ENCODE data around the gene SLC35G3. TPM values are rescaled to one million over a fixed set of nuclear protein-coding genes. Genes with fewer than 3 reads are reported as not detected.

Gene SLC35G3
- total RNA-seq, 1 experiment from 2014 or later = not detected

DNA sequence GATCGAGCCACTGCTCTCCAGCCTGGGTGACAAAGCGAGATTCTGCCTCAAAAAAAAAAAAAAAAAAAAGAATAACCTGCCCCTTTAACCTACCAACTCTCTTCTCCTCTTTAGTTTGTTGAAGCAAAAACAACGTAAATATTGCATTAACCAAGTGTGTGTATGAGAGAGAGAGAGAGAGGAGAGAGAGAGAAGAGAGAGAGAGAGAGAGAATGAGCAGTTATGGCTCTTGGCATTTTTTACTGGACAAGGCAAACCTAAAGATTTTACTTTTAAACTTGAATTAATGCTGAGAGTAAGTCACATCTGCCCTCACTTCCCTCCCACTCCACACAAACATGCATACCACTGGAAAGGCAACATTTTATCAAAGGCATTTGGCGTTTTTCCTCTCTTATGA, 45.6 kb upstream of the SLC35G3 start:
- POLR2A ChIA-PET (ENCODE audit: unreplicated experiment) = no interaction called here
- intact Hi-C loops (cut with micrococcal nuclease) = loop anchor here (5.0 kb wide), 1 partner anchor 68 kb away; no protein-coding TSS in a partner anchor

GRCh38 chr17:35238821-35239220, 44.6 kb upstream of the SLC35G3 start:
- no peaks in the 10 kb centered on the region for H4K20me1 ChIP-seq (ENCODE audit: low read length)
- no peak overlapping the region for H3K4me3 ChIP-seq (ENCODE audit: low read length)
- CTCF ChIA-PET = no interaction called here
- no peaks in the 10 kb centered on the region for H3K9me3 ChIP-seq (ENCODE audit: low read length)
- POLR2A ChIA-PET (ENCODE audit: unreplicated experiment) = no interaction called here
- TF ChIP-seq CTCF (conservative IDR thresholded peaks at IDR 0.05; ENCODE audit: low read depth, low read length) = no peak
- no peak for TF ChIP-seq EZH2phosphoT487 (IDR thresholded peaks at IDR 0.05; ENCODE audit: borderline replicate concordance, low read length)
- TF ChIP-seq EZH2 (IDR thresholded peaks at IDR 0.05; ENCODE audit: low read length, unreplicated experiment) = no peak
- DNase-seq (peak; percentile 51), ATAC-seq (no peak)
- no peak overlapping the region for H3K27ac ChIP-seq (ENCODE audit: low read length)
- no TSS peak for BruUV-seq (replicated peaks)
- H3K9me2 ChIP-seq (replicated peaks; ENCODE audit: low read length) = no peaks in the 10 kb centered on the region
- H3F3A ChIP-seq (ENCODE audit: low read length, unreplicated experiment) = no peaks in the 10 kb centered on the region
- H3K9ac ChIP-seq (ENCODE audit: low read length) = no peak overlapping the region
- H3K36me3 ChIP-seq (ENCODE audit: low read depth, low read length) = no peaks in the 10 kb centered on the region
- peaks cover 19% of the 10 kb centered on the region for H3K4me1 ChIP-seq (ENCODE audit: insufficient read depth, low read length)
- no peak overlapping the region for H3K4me2 ChIP-seq (ENCODE audit: low read length)
- intact Hi-C loops (cut with micrococcal nuclease) = no loop called here
- H3K79me2 ChIP-seq (ENCODE audit: low read length) = peaks cover 9% of the 10 kb centered on the region
- no peak overlapping the region for H2AFZ ChIP-seq (ENCODE audit: low read length)
- no peaks in the 10 kb centered on the region for H3K27me3 ChIP-seq (ENCODE audit: low read length)

More for the DNA sequence above, 45.6 kb upstream of the SLC35G3 start:
- Histone ChIP-seq H3K79me2 (ENCODE audit: low read length) (peaks cover 9% of the 10 kb centered on the region), H3K27ac (ENCODE audit: low read length) (no peak overlapping the region), H3K9ac (ENCODE audit: low read length) (no peak overlapping the region), H3K4me2 (ENCODE audit: low read length) (no peak overlapping the region), H2AFZ (ENCODE audit: low read length) (no peak overlapping the region), H3F3A (ENCODE audit: low read length, unreplicated experiment) (peaks cover 3% of the 10 kb centered on the region), H3K36me3 (ENCODE audit: low read depth, low read length) (no peaks in the 10 kb centered on the region), H3K4me3 (ENCODE audit: low read length) (no peak overlapping the region), H3K9me2 (replicated peaks; ENCODE audit: low read length) (no peaks in the 10 kb centered on the region), H3K27me3 (ENCODE audit: low read length) (no peaks in the 10 kb centered on the region), H3K9me3 (ENCODE audit: low read length) (no peaks in the 10 kb centered on the region), H4K20me1 (ENCODE audit: low read length) (no peaks in the 10 kb centered on the region), H3K4me1 (ENCODE audit: insufficient read depth, low read length) (peaks cover 29% of the 10 kb centered on the region)
- ATAC-seq (no peak), DNase-seq (no peak)
- BruUV-seq (replicated peaks) = no TSS peak
- TF ChIP-seq EZH2phosphoT487 (IDR thresholded peaks at IDR 0.05; ENCODE audit: borderline replicate concordance, low read length) (no peak), CTCF (conservative IDR thresholded peaks at IDR 0.05; ENCODE audit: low read depth, low read length) (no peak), EZH2 (IDR thresholded peaks at IDR 0.05; ENCODE audit: low read length, unreplicated experiment) (no peak)
- CTCF ChIA-PET = no interaction called here

GRCh38 chr17:35236821-35237220, 42.6 kb upstream of the SLC35G3 start:
- peaks cover 14% of the 10 kb centered on the region; the same call in 1 of the 2 replicates for H3K4me1 ChIP-seq (ENCODE audit: insufficient read depth, low read length)
- TF ChIP-seq EZH2phosphoT487 (IDR thresholded peaks at IDR 0.05; ENCODE audit: borderline replicate concordance, low read length) (no peak), CTCF (conservative IDR thresholded peaks at IDR 0.05; ENCODE audit: low read depth, low read length) (no peak), EZH2 (IDR thresholded peaks at IDR 0.05; ENCODE audit: low read length, unreplicated experiment) (no peak)
- POLR2A ChIA-PET (ENCODE audit: unreplicated experiment) = no interaction called here

More at GRCh38 chr17:35236821-35237220, 42.6 kb upstream of the SLC35G3 start:
- no peaks in the 10 kb centered on the region for H3K9me2 ChIP-seq (replicated peaks; ENCODE audit: low read length)
- no peak for ATAC-seq
- no peak overlapping the region for H3K4me2 ChIP-seq (ENCODE audit: low read length)
- CTCF ChIA-PET = no interaction called here
- no peak for DNase-seq
- H2AFZ ChIP-seq (ENCODE audit: low read length) = no peak overlapping the region
- no peaks in the 10 kb centered on the region for H3K9me3 ChIP-seq (ENCODE audit: low read length)
- no peak overlapping the region for H3K9ac ChIP-seq (ENCODE audit: low read length)
- H3K79me2 ChIP-seq (ENCODE audit: low read length) = no peaks in the 10 kb centered on the region
- no peaks in the 10 kb centered on the region for H3K27me3 ChIP-seq (ENCODE audit: low read length)
- BruUV-seq (replicated peaks) = no TSS peak
- no peaks in the 10 kb centered on the region for H3F3A ChIP-seq (ENCODE audit: low read length, unreplicated experiment)
- no peaks in the 10 kb centered on the region for H3K36me3 ChIP-seq (ENCODE audit: low read depth, low read length)
- intact Hi-C loops (cut with micrococcal nuclease) = no loop called here
- no peak overlapping the region for H3K27ac ChIP-seq (ENCODE audit: low read length)
- no peaks in the 10 kb centered on the region for H4K20me1 ChIP-seq (ENCODE audit: low read length)
- H3K4me3 ChIP-seq (ENCODE audit: low read length) = no peak overlapping the region
